ENCODE data around the gene ADGRF3. TPM values are rescaled to one million over a fixed set of nuclear protein-coding genes. Genes with fewer than 3 reads are reported as not detected.

Gene ADGRF3
- polyA plus RNA-seq, 1 of the 3 experiments (the other 2 are of a cell fraction): 0.31 TPM

- ChIA-PET POLR2A (interaction anchor here (0.7 to 1.0 kb wide), 7 partner anchors 9 to 416 kb away, joined by 3 to 4 read pairs (median 4); no protein-coding TSS in a partner anchor), CTCF (interaction anchor here (0.7 to 3.8 kb wide), 10 partner anchors 15 to 261 kb away, joined by 3 to 16 read pairs (median 4); partner anchors contain the start of gene HADHA)
- H3K27me3 ChIP-seq (ENCODE audit: insufficient read depth): no peaks in the 10 kb centered on the region
- peaks cover 61% of the 10 kb centered on the region for H3K79me2 ChIP-seq (ENCODE audit: insufficient read depth)
- DNase-seq: no peak
- H3K9ac ChIP-seq: peak overlapping the region; percentile 79
- H3K36me3 ChIP-seq (replicated peaks in 1 of 2; ENCODE audit: control insufficient read depth in 1 of 2, insufficient read depth in 2 of 2, low read length in 1 of 2): no peaks in the 10 kb centered on the region
- 1% methylated on average over 9 of the region's 9 CpGs for WGBS (ENCODE audit: low lambda C conversion rate)
- TF ChIP-seq RFX5 (IDR thresholded peaks at IDR 0.05; ENCODE audit: low read length) (no peak), SIN3A (IDR thresholded peaks at IDR 0.05; ENCODE audit: borderline replicate concordance, low read depth, low read length) (no peak), TCF12 (IDR thresholded peaks at IDR 0.05) (no peak), POLR2AphosphoS5 (IDR thresholded peaks at IDR 0.05; ENCODE audit: low read depth, low read length) (no peak), RAD21 (IDR thresholded peaks at IDR 0.05; ENCODE audit: low read length) (no peak), ELF1 (IDR thresholded peaks at IDR 0.05) (no peak), USF1 (IDR thresholded peaks at IDR 0.05; ENCODE audit: borderline replicate concordance, low read depth) (no peak), REST (IDR thresholded peaks at IDR 0.05; ENCODE audit: low read depth, low read length) (no peak), PBX3 (IDR thresholded peaks at IDR 0.05) (no peak), FOXM1 (IDR thresholded peaks at IDR 0.05; ENCODE audit: low read depth) (no peak), IRF3 (IDR thresholded peaks at IDR 0.05; ENCODE audit: low read depth, low read length) (no peak), YY1 (IDR thresholded peaks at IDR 0.05; ENCODE audit: low read depth) (no peak), ZBTB33 (IDR thresholded peaks at IDR 0.05; ENCODE audit: borderline replicate concordance, low read depth) (no peak), USF2 (IDR thresholded peaks at IDR 0.05; ENCODE audit: borderline replicate concordance, low read depth, low read length) (no peak), CHD2 (IDR thresholded peaks at IDR 0.05; ENCODE audit: low read length, partially characterized antibody) (no peak), GABPA (IDR thresholded peaks at IDR 0.05; ENCODE audit: low read depth) (no peak)
- H3K9me2 ChIP-seq: no peaks in the 10 kb centered on the region
- H2AFZ ChIP-seq (ENCODE audit: low read depth): peak overlapping the region; percentile 80
- H3K4me1 ChIP-seq (ENCODE audit: control insufficient read depth in 1 of 2, insufficient read depth in 2 of 2, low read depth in 1 of 2, low read length in 1 of 2): peaks cover 10 to 23% of the 10 kb centered on the region in 2 experiments; a peak in 3 of 4 replicates
- peak overlapping the region; percentile 90 to 95 for H3K4me3 ChIP-seq (ENCODE audit: low read depth in 2 of 2, low read length in 1 of 2)
- H3K27ac ChIP-seq (ENCODE audit: low read depth in 2 of 2, low read length in 1 of 2): peak overlapping the region; percentile 87 to 95
- no peaks in the 10 kb centered on the region; the same call in 1 of the 2 replicates for H4K20me1 ChIP-seq (ENCODE audit: insufficient read depth)
- peak overlapping the region; percentile 71 for H3K4me2 ChIP-seq
- H3F3A ChIP-seq (replicated peaks; ENCODE audit: insufficient read depth): peaks cover 15% of the 10 kb centered on the region
- no peaks in the 10 kb centered on the region for H3K9me3 ChIP-seq
Measured at GRCh38 chr2:26345283-26345544, 1.4 kb downstream of the ADGRF3 start.

Measured in SK-N-SH (cell line).